ENCODE data around the gene FAM200C. TPM values are rescaled to one million over a fixed set of nuclear protein-coding genes. Genes with fewer than 3 reads are reported as not detected.

FAM200C gene
- total and polyA plus RNA-seq, 2 of the 8 experiments (the other 6 are each of a cell fraction or from before 2014, with no cell fraction given): 2.6 to 7.3 TPM

GRCh38 chr5:160366230-160366629 lies 33.6 kb downstream of the FAM200C start:
- Histone ChIP-seq H4K8ac (ENCODE audit: extremely low read depth, insufficient read depth, low read length) (no peak overlapping the region), H4K91ac (replicated peaks; ENCODE audit: insufficient read length, low read length) (no peak overlapping the region), H3K9me3 (ENCODE audit: insufficient read depth in 2 of 2, low read depth in 1 of 2, low read length in 1 of 2) (no peaks in the 10 kb centered on the region), H3K23me2 (ENCODE audit: low read depth, low read length) (0 out of 2 replicates have a peak, but pooled peaks cover 4% of the 10 kb centered on the region), H3K4me1 (replicated peaks in 1 of 4; ENCODE audit: control insufficient read depth in 3 of 4, insufficient read depth in 4 of 4, low read length in 3 of 4) (peaks cover 3 to 5% (median 4%) of the 10 kb centered on the region in 4 experiments; a peak in 4 of 7 replicates), H2AFZ (ENCODE audit: low read length) (no peak overlapping the region), H3K4me3 (ENCODE audit: extremely low read depth in 1 of 4, insufficient read depth in 2 of 4, low read depth in 3 of 4, low read length in 4 of 4) (no peak overlapping the region), H3K79me2 (ENCODE audit: control insufficient read depth in 1 of 2, insufficient read depth in 2 of 2, low read length in 2 of 2) (no peaks in the 10 kb centered on the region), H3K79me1 (ENCODE audit: low read depth, low read length) (no peaks in the 10 kb centered on the region), H3K18ac (ENCODE audit: extremely low read depth, low read length) (no peak overlapping the region), H2BK120ac (replicated peaks; ENCODE audit: low read depth, low read length) (no peak overlapping the region), H4K20me1 (replicated peaks in 1 of 2; ENCODE audit: control insufficient read depth in 1 of 2, insufficient read depth in 2 of 2, low read length in 2 of 2) (no peaks in the 10 kb centered on the region), H2BK5ac (ENCODE audit: low read depth, low read length) (no peak overlapping the region), H3K27me3 (replicated peaks in 1 of 4; ENCODE audit: control insufficient read depth in 3 of 4, extremely low read depth in 1 of 4, insufficient read depth in 3 of 4, low read length in 3 of 4) (peaks cover 1 to 14% (median 8%) of the 10 kb centered on the region in 4 experiments), H3K4ac (replicated peaks; ENCODE audit: insufficient read length, low read depth, low read length) (no peak overlapping the region), H3K36me3 (ENCODE audit: control insufficient read depth in 2 of 4, insufficient read depth in 4 of 4, low read length in 3 of 4) (no peaks in the 10 kb centered on the region), H2BK12ac (ENCODE audit: low read depth, low read length) (no peak overlapping the region), H3K14ac (ENCODE audit: insufficient read length) (no peak overlapping the region), H4K5ac (ENCODE audit: insufficient read length, low read depth, low read length) (no peak overlapping the region), H3K9ac (replicated peaks in 1 of 4; ENCODE audit: extremely low read depth in 1 of 4, low read depth in 3 of 4, low read length in 3 of 4) (no peak overlapping the region), H2AK5ac (ENCODE audit: low read depth, low read length) (no peak overlapping the region), H3K27ac (ENCODE audit: low read depth, low read length) (no peak overlapping the region), H2BK15ac (ENCODE audit: low read length) (no peak overlapping the region), H3K4me2 (ENCODE audit: insufficient read depth in 1 of 2, low read depth in 2 of 2, low read length in 2 of 2) (no peak overlapping the region), H3K23ac (ENCODE audit: insufficient read length) (no peak overlapping the region), H3K56ac (replicated peaks; ENCODE audit: insufficient read length, low read depth, low read length) (no peak overlapping the region), H2BK20ac (ENCODE audit: low read length) (no peak overlapping the region)
- DNase-seq (ENCODE audit: low read depth in 1 of 2, low spot score in 2 of 2): no peak
- FAIRE-seq: no peak
- ChIA-PET POLR2A (ENCODE audit: partially characterized antibody) (no interaction called here), CTCF (ENCODE audit: partially characterized antibody) (interaction anchor here (1.4 to 3.4 kb wide), 5 partner anchors 10 to 122 kb away, joined by 3 to 11 read pairs (median 6); no protein-coding TSS in a partner anchor)
- TF ChIP-seq, protein P1, sequence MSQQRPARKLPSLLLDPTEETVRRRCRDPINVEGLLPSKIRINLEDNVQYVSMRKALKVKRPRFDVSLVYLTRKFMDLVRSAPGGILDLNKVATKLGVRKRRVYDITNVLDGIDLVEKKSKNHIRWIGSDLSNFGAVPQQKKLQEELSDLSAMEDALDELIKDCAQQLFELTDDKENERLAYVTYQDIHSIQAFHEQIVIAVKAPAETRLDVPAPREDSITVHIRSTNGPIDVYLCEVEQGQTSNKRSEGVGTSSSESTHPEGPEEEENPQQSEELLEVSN (IDR thresholded peaks at IDR 0.05): no peak
- TF ChIP-seq SRF (IDR thresholded peaks at IDR 0.05; ENCODE audit: low read depth, low read length): no peak
- TF ChIP-seq ASH2L (IDR thresholded peaks at IDR 0.05; ENCODE audit: low read length): no peak
- TF ChIP-seq CREB1 (IDR thresholded peaks at IDR 0.05): no peak
- TF ChIP-seq, protein P2, sequence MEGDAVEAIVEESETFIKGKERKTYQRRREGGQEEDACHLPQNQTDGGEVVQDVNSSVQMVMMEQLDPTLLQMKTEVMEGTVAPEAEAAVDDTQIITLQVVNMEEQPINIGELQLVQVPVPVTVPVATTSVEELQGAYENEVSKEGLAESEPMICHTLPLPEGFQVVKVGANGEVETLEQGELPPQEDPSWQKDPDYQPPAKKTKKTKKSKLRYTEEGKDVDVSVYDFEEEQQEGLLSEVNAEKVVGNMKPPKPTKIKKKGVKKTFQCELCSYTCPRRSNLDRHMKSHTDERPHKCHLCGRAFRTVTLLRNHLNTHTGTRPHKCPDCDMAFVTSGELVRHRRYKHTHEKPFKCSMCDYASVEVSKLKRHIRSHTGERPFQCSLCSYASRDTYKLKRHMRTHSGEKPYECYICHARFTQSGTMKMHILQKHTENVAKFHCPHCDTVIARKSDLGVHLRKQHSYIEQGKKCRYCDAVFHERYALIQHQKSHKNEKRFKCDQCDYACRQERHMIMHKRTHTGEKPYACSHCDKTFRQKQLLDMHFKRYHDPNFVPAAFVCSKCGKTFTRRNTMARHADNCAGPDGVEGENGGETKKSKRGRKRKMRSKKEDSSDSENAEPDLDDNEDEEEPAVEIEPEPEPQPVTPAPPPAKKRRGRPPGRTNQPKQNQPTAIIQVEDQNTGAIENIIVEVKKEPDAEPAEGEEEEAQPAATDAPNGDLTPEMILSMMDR (IDR thresholded peaks at IDR 0.05; ENCODE audit: control extremely low read depth in 1 of 3, insufficient read depth in 1 of 3, low read depth in 1 of 3, low read length in 3 of 3): no peak
- WGBS, 2 experiments (ENCODE audit: extremely low coverage in 1 of 2, insufficient coverage in 1 of 2, insufficient read length in 1 of 2, insufficient replicate concordance in 2 of 2, low coverage in 1 of 2, low lambda C conversion rate in 2 of 2, missing lambda C conversion rate in 1 of 2): 92% methylated on average over 2 of the region's 2 CpGs; no CpG with 5 or more reads in 1 of the 2 experiments

Data from H1 (cell line).